Measurements from ENCODE around the gene PCDH9.

Gene PCDH9

GRCh38 chr13:67229481-67230403, at the start of gene PCDH9:
Gene PCDH9 (minus strand): TSS chr13:67230336. CDS start chr13:67228440, 1,896 bp downstream.
- DNase-seq (ENCODE audit: low read depth in 2 of 2) = no peak

- peak; percentile 82 to 83 for DNase-seq (ENCODE audit: low read depth in 2 of 2)
Observed at GRCh38 chr13:67278235-67278634, 48.1 kb upstream of the PCDH9 start.

- DNase-seq (ENCODE audit: low read depth in 2 of 2) = no peak
Observed at GRCh38 chr13:67277581-67277980, 47.4 kb upstream of the PCDH9 start.

DNA sequence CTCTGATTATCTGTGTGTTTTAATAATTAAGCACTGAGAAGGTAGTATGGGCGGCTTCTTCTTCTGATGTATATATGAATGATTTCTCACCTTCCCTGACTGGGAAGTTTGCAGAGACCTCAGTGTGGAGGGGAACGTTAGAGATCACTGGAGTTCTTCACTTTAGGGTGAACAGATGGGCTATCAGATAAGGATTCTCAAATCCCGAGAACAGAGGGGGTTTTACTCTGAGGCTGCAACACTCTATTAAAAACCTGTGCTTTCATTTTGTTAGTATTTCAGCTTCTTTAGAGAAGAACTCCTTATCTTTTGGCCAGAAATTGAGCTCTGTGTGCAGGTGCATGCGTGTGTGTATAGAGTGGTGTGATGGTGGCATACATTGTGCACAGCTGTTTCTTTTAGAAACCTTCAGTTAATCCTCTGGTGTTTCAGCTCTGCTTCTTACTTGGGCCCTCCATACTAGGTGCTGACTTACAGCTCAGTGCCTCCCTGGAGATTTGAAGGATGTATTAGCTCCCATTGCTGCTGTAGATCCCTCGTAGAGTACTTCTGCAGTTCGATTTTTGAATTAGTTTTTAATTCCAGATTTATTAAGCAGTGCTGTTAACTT, 45.3 kb upstream of the PCDH9 start:
- no peak for DNase-seq (ENCODE audit: low read depth in 2 of 2)

DNA sequence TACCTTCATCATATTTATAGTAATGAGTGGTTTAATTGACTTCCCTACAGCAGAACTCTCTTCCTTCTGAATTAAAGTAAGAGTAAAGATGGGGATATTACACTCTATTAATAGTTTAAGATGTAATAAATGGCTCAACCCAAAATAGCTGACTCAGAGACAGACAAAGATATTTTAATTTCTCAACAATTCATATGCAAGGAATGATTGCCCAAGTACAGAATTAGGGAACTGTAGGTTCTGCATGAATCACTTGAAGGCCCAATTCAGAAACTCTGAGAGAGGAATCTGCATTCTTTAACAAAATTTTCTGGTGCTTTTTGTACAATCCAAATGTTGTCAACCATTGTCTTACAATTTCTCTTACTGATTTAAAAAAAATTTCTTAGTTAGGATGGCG, 42.9 kb upstream of the PCDH9 start:
- no peak for DNase-seq (ENCODE audit: low read depth in 2 of 2)

- DNase-seq (ENCODE audit: low read depth in 2 of 2) = no peak
Observed at GRCh38 chr13:67267136-67267535, 37.0 kb upstream of the PCDH9 start.

DNA sequence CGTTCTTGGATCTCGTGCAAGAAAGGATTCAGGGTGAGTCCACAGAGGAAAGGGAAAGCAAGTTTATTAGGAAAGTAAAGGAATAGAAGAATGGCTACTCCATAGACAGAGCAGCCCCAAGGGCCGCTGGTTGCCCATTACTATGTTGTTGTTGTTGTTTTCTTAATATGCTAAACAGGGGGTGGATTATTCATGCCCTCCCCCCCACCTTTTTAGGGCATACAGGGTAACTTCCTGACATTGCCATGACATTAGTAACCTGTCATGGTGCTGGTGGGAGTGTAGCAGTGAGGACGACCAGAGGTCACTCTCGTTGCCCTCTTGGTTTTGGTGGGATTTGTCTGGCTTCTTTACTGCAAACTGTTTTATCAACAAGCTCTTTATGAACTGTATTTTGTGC, 29.1 kb upstream of the PCDH9 start:
- no peak for DNase-seq (ENCODE audit: low read depth in 2 of 2)

DNA sequence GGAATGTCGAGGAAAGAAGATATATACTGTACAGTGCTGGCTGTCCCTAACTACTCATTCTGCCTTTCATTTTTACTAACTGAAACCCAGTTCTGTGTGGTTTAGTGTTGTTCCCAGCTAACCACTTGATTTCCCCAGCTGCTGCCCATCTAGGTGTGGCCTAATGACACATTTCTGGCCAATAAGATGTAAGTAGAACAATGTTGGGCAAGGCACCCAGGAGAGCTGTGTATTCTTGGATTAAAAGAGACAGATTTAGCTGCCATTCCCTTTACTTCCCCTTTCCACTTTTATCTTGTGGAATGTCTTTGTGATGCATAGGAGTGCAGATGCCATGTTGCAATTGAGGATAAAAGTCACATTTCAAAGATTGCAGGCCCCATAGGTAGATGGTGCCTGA, 28.3 kb upstream of the PCDH9 start:
- DNase-seq (ENCODE audit: low read depth in 2 of 2) = no peak

DNA sequence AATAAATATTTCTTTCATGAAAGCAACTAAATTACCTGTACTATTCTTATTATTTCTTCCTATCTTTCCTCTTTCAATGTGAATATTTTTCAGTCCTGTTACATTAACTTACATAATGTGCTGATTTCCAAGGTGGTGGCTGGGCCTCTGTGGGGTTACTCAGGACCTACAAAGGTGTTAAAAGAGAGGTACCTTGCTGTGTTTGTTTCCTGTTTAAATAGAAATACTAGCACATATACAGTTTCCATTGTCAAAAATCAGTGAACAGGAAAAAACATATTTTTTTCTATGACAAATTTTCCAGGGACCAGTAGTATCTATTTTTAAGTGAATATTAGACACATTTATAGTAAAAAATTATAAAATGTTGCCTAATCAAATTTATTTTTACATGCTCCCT, 8.7 kb upstream of the PCDH9 start:
- no peak for DNase-seq (ENCODE audit: low read depth in 2 of 2)

- DNase-seq (ENCODE audit: low read depth in 2 of 2) = peak; percentile 18 to 23
Observed at GRCh38 chr13:67238277-67238859, 8.2 kb upstream of the PCDH9 start.

- DNase-seq (ENCODE audit: low read depth in 2 of 2) = no peak
Observed at GRCh38 chr13:67235265-67235664, 5.1 kb upstream of the PCDH9 start.

DNA sequence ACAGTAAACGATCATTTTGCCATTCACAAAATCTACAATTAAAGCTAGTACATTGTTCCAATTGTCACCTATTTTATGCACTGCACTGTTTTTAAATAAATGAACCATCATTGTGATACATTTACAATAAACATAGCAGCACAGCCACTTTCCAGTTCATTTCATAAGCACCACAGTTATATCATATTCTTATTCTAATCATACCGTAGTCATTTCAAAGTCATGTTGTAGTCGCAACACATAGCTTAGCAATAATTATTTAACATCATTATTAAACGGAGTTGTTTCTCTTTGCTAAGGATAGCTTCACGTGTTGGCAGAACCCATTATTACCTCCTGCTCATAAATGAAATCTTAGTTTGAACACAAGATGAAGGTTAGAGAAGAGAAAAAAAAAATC, 2.2 kb upstream of the PCDH9 start:
- DNase-seq (ENCODE audit: low read depth in 2 of 2) = no peak

- no peak for DNase-seq (ENCODE audit: low read depth in 2 of 2)
Observed at GRCh38 chr13:67231289-67232000, 1.3 kb upstream of the PCDH9 start.

- peak; percentile 95 to 96 for DNase-seq (ENCODE audit: low read depth in 2 of 2)
Observed at GRCh38 chr13:67230404-67231288, 510 bp upstream of the PCDH9 start.

GRCh38 chr13:67228916-67229315, 1.2 kb downstream of the PCDH9 start:
- no peak for DNase-seq (ENCODE audit: low read depth in 2 of 2)

DNA sequence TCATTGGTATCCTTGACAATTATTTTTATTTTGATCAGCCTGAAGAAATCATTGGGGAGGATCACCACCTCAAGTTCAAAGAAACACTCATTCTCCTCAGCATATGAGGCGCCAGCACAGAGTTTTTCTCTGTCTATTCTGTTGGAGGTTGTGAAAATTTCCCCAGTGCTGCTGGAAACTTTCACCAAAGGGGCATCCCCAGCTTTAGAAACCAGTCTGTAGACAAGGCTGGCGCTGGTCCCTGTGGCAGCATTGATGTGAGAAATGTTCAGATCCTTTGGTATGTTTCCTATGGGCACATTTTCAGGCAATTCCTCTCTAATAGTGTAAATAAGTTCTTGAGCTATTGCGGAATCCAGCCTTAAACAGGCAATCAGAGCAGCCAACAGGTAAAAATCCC, 2.1 kb downstream of the PCDH9 start:
- no peak for DNase-seq (ENCODE audit: low read depth in 2 of 2)

GRCh38 chr13:67227131-67227983, 2.8 kb downstream of the PCDH9 start:
- no peak for DNase-seq (ENCODE audit: low read depth in 2 of 2)

- DNase-seq (ENCODE audit: low read depth in 2 of 2) = no peak
Observed at GRCh38 chr13:67226696-67227095, 3.4 kb downstream of the PCDH9 start.

DNA sequence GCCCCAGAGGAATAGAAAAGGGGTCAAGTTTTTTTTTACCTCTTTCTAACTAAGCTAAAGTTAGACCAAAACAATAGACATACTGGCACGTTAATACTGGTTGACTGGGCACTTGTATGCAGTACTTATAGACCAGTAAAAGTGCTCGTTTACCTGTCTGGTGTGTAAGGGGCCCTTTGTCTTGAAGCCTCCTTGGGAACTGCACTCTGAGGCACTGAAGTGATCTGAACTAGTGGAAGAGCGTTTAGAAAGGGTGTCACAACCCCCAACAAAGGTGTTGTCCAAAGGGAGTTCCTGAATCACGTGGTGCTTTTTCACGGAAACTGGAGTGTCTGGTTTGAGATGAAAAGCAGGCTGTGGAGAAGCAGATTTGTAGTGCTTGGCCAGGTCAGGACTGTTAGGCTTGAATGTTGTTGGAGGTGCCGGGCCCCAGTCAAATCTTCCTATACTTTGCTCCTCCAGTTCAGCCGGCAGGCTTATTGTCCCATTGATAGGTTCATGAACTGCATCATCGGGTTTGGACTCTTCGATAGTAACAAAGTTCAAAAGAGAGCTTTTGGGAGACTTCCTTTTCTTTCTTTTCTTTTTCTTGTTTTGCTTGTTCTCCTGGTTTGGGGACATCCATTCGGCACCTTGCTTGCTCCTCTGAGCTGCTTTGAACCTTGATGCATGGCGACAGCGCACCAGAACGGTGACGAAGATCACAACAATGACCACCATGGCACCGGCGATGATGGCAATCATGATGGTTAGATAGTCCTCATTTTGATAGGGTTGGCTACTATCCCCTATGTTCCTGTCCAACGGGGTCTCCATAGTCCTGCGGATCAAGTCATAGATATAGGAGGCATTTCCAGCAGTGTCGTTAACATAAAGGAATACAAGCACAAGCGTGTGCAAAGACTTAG, 4.6 kb downstream of the PCDH9 start:
- DNase-seq (ENCODE audit: low read depth in 2 of 2) = no peak

All from fibroblast of skin of left quadriceps (primary cell).